MM.1S (cell line): ENCODE measurements around the gene MMP24.
"Not testable (repeated sequence)": the region's sequence is repeated elsewhere in the genome, so short reads cannot be mapped to it uniquely, and the experiment has no call there.

Source experiments
- DNase-seq: peaks from one replicate; pipeline ENCODE4 v3.0.0-alpha.2; 2015
- H2AFZ ChIP-seq: fragments of 300-600 bp; sonication (generic); 2 replicates; pipeline ENCODE4 v1.6.0; 2016; ENCODE audit warnings: antibody characterized with exemption, low read length
- H3F3A ChIP-seq: fragments of 300-600 bp; sonication (generic); 2 replicates; pipeline ENCODE4 v1.6.1; 2016; ENCODE audit warnings: mild to moderate bottlenecking, antibody characterized with exemption, low read length, moderate library complexity, mixed read lengths; ENCODE audit not compliant: insufficient read depth
- H3K27ac ChIP-seq: fragments of 300-600 bp; sonication (generic); 2 replicates; pipeline ENCODE4 v1.5.1; 2016; ENCODE audit warnings: mild to moderate bottlenecking, low read length
- H3K27me3 ChIP-seq: fragments of 300-600 bp; sonication (generic); replicated peaks from 2 replicates; pipeline ENCODE4 v1.6.0; 2016; ENCODE audit warnings: low read length; ENCODE audit not compliant: insufficient read depth
- H3K36me3 ChIP-seq: fragments of 300-600 bp; sonication (generic); replicated peaks from 2 replicates; pipeline ENCODE4 v1.6.1; 2016; ENCODE audit warnings: mild to moderate bottlenecking, low read length, mixed read lengths; ENCODE audit not compliant: insufficient read depth
- H3K4me1 ChIP-seq: fragments of 300-600 bp; sonication (generic); 2 replicates; pipeline ENCODE4 v1.6.1; 2016; ENCODE audit warnings: low read length, mixed read lengths
- H3K4me2 ChIP-seq: fragments of 300-600 bp; sonication (generic); 2 replicates; pipeline ENCODE4 v1.6.0; 2016; ENCODE audit warnings: low read depth, low read length
- H3K4me3 ChIP-seq: fragments of 300-600 bp; sonication (generic); 2 replicates; pipeline ENCODE4 v1.5.1; 2016; ENCODE audit warnings: low read length, mixed read lengths
- H3K79me2 ChIP-seq: fragments of 300-600 bp; sonication (generic); 2 replicates; pipeline ENCODE4 v1.6.1; 2016; ENCODE audit warnings: mixed run types, low read length, mixed read lengths
- H3K9ac ChIP-seq: fragments of 300-600 bp; sonication (generic); 2 replicates; pipeline ENCODE4 v1.6.1; 2016; ENCODE audit warnings: low read length, mixed read lengths
- H3K9me2 ChIP-seq: fragments of 300-600 bp; sonication (generic); replicated peaks from 2 replicates; pipeline ENCODE4 v1.6.1; 2016; ENCODE audit warnings: mild to moderate bottlenecking, low read length, mixed read lengths; ENCODE audit not compliant: insufficient read depth
- H3K9me3 ChIP-seq: fragments of 300-600 bp; sonication (generic); replicated peaks from 2 replicates; pipeline ENCODE4 v1.6.1; 2016; ENCODE audit warnings: mild to moderate bottlenecking, low read length, mixed read lengths; ENCODE audit not compliant: insufficient read depth
- H4K20me1 ChIP-seq: fragments of 300-600 bp; sonication (generic); 2 replicates; pipeline ENCODE4 v1.6.1; 2016; ENCODE audit warnings: mild to moderate bottlenecking, low read length, moderate library complexity, mixed read lengths; ENCODE audit not compliant: insufficient read depth
- EZH2 ChIP-seq: fragments of 300-600 bp; sonication (generic); optimal IDR thresholded peaks from 2 replicates; pipeline ENCODE3; 2017; ENCODE audit warnings: low read depth, mild to moderate bottlenecking, antibody characterized with exemption, low read length, mixed read lengths
- EZH2phosphoT487 ChIP-seq: fragments of 300-600 bp; sonication (generic); IDR thresholded peaks from 2 replicates; pipeline ENCODE4 v1.6.1; 2018; ENCODE audit warnings: antibody characterized with exemption, low read length
- TF ChIP-seq, protein P1 (sequence below): fragments of 300-600 bp; sonication (generic); IDR thresholded peaks from 2 replicates; pipeline ENCODE4 v1.5.1; 2016; ENCODE audit warnings: antibody characterized with exemption, low read length, mixed read lengths

MMP24 gene

DNA sequence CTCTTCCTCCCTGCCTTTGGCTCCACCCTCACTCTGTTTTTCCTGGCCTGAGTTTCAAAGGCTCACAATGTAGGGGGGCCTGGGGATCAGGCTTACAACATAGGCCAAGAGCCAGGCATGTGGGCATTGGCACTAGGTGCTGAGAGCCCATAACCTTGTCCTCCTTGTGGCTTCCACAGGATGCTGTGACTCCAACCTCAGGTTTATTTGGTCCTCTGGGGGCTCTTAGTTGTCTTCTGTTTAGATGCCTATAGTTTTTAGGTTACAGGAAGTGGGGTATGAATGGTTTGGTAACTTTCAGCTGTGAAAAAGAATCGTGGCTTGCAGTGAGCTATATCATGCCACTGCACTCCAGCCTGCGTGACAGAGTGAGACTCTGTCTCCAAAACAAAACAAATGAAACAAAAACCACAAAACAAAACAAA lies 25.6 kb downstream of the MMP24 start:
- Histone ChIP-seq H3K4me1 (peaks cover 7% of the 10 kb centered on the region; the same call in 1 of the 2 replicates), H3K27me3 (no peaks in the 10 kb centered on the region), H3K36me3 (no peaks in the 10 kb centered on the region), H3F3A (no peaks in the 10 kb centered on the region), H3K79me2 (no peaks in the 10 kb centered on the region), H2AFZ (no peak overlapping the region), H3K27ac (peak overlapping the region; percentile 40; the same call in 1 of the 2 replicates), H3K4me3 (no peak overlapping the region), H3K9me3 (no peaks in the 10 kb centered on the region), H3K4me2 (no peak overlapping the region), H3K9me2 (no peaks in the 10 kb centered on the region), H3K9ac (no peak overlapping the region), H4K20me1 (no peaks in the 10 kb centered on the region)
- DNase-seq, result peak; percentile 9
- TF ChIP-seq EZH2, result no peak
- TF ChIP-seq EZH2phosphoT487, result no peak
- TF ChIP-seq, protein P1, sequence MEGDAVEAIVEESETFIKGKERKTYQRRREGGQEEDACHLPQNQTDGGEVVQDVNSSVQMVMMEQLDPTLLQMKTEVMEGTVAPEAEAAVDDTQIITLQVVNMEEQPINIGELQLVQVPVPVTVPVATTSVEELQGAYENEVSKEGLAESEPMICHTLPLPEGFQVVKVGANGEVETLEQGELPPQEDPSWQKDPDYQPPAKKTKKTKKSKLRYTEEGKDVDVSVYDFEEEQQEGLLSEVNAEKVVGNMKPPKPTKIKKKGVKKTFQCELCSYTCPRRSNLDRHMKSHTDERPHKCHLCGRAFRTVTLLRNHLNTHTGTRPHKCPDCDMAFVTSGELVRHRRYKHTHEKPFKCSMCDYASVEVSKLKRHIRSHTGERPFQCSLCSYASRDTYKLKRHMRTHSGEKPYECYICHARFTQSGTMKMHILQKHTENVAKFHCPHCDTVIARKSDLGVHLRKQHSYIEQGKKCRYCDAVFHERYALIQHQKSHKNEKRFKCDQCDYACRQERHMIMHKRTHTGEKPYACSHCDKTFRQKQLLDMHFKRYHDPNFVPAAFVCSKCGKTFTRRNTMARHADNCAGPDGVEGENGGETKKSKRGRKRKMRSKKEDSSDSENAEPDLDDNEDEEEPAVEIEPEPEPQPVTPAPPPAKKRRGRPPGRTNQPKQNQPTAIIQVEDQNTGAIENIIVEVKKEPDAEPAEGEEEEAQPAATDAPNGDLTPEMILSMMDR, result no peak

DNA sequence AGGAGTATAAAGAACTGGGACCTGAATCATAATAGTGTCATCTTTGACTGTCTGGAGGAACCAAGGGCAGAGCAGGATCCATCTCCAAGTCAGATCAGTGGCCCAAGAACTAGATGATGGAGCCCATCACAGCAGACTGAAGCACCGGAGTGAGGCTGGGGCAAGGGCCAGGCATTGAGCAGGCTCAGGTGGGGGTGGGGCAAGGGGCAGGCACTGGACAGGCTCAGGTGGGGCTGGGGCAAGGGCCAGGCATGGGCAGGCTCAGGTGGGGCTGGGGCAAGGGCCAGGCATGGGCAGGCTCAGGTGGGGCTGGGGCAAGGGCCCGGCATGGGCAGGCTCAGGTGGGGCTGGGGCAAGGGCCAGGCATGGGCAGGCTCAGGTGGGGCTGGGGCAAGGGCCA lies 26.1 kb downstream of the MMP24 start:
- not testable (repeated sequence) for H3K9me3 ChIP-seq, H3F3A ChIP-seq, H3K27me3 ChIP-seq, DNase-seq, H3K4me3 ChIP-seq, H3K9ac ChIP-seq, H3K4me1 ChIP-seq, H3K4me2 ChIP-seq, H2AFZ ChIP-seq, H3K9me2 ChIP-seq, H4K20me1 ChIP-seq, H3K36me3 ChIP-seq, H3K79me2 ChIP-seq
- H3K27ac ChIP-seq, result peak overlapping the region; percentile 40; the same call in 1 of the 2 replicates

DNA sequence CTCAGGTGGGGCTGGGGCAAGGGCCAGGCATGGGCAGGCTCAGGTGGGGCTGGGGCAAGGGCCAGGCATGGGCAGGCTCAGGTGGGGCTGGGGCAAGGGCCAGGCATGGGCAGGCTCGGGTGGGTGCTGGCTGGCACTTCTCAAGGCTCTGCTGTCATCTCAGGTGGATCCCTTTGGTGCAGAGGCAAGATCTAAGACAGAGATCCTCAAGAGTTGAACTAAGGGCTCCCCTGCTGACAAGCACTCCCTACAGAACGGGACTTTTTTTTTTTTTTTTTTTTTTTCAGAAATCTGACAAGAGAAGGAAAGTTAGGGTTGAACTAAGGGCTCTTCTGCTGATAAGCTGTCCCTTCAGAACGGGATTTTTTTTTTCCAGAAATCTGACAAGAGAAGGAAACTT lies 26.5 kb downstream of the MMP24 start:
- Histone ChIP-seq H3K4me3 (no peak overlapping the region), H3K27ac (no peak overlapping the region), H3K9ac (no peak overlapping the region), H3K4me2 (no peak overlapping the region), H3K4me1 (peaks cover 7% of the 10 kb centered on the region; the same call in 1 of the 2 replicates), H3K9me3 (no peaks in the 10 kb centered on the region), H3F3A (no peaks in the 10 kb centered on the region), H4K20me1 (no peaks in the 10 kb centered on the region), H3K79me2 (no peaks in the 10 kb centered on the region), H3K36me3 (no peaks in the 10 kb centered on the region), H3K9me2 (no peaks in the 10 kb centered on the region), H3K27me3 (no peaks in the 10 kb centered on the region), H2AFZ (no peak overlapping the region)
- TF ChIP-seq, protein P1, result no peak
- no peak for TF ChIP-seq EZH2
- no peak for TF ChIP-seq EZH2phosphoT487
- DNase-seq, result no peak

DNA sequence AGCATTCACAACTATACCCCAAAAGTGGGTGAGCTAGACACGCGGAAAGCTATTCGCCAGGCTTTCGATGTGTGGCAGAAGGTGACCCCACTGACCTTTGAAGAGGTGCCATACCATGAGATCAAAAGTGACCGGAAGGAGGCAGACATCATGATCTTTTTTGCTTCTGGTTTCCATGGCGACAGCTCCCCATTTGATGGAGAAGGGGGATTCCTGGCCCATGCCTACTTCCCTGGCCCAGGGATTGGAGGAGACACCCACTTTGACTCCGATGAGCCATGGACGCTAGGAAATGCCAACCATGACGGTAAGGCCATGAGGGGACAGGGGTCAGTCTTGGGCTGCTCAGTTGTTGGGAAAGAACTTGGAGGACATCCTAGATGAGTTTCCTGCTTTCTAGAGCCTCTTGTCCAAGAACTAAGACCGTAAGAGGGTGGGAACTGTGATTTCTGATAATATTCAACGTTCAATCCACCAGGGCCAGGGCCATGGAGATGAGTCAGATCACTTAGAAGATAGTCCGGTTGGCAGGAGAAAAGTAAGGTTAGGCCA lies 28.0 kb downstream of the MMP24 start:
- H3K27ac ChIP-seq, result no peak overlapping the region
- no peak for DNase-seq
- no peak overlapping the region for H3K4me2 ChIP-seq
- no peak overlapping the region for H2AFZ ChIP-seq
- H4K20me1 ChIP-seq, result no peaks in the 10 kb centered on the region
- H3K9me3 ChIP-seq, result no peaks in the 10 kb centered on the region
- TF ChIP-seq, protein P1, result no peak
- no peak for TF ChIP-seq EZH2
- no peaks in the 10 kb centered on the region for H3K9me2 ChIP-seq
- H3F3A ChIP-seq, result no peaks in the 10 kb centered on the region
- peaks cover 7% of the 10 kb centered on the region; the same call in 1 of the 2 replicates for H3K4me1 ChIP-seq
- no peaks in the 10 kb centered on the region for H3K27me3 ChIP-seq
- no peaks in the 10 kb centered on the region for H3K79me2 ChIP-seq
- H3K9ac ChIP-seq, result no peak overlapping the region
- H3K4me3 ChIP-seq, result no peak overlapping the region
- H3K36me3 ChIP-seq, result no peaks in the 10 kb centered on the region
